HEK293 (cell line): ENCODE results near the gene PCDHGB3.

Source experiments
- CTCF ChIP-seq: fragments of 450-650 bp; formaldehyde crosslinking; IDR thresholded peaks from 2 replicates; pipeline ENCODE4 v1.5.1; 2016; ENCODE audit warnings: missing biosample characterization, missing genetic modification characterization
- GLI2 ChIP-seq: fragments of 450-650 bp; formaldehyde crosslinking; IDR thresholded peaks from 2 replicates; pipeline ENCODE4; 2017; ENCODE audit warnings: missing biosample characterization, missing genetic modification characterization, low read depth, borderline replicate concordance
- GLI4 ChIP-seq: fragments of 450-650 bp; formaldehyde crosslinking; IDR thresholded peaks from 2 replicates; pipeline ENCODE4 v1.5.1; 2016; ENCODE audit warnings: missing biosample characterization, missing genetic modification characterization
- HOXA7 ChIP-seq: sonication (generic); formaldehyde crosslinking; IDR thresholded peaks from 2 replicates; pipeline ENCODE4 v1.8.1; 2022; ENCODE audit warnings: missing genetic modification reagents, borderline replicate concordance
- KLF17 ChIP-seq: fragments of 450-650 bp; formaldehyde crosslinking; IDR thresholded peaks from 2 replicates; pipeline ENCODE4 v1.5.1; 2016; ENCODE audit warnings: missing biosample characterization, missing genetic modification characterization
- MYNN ChIP-seq: fragments of 450-650 bp; formaldehyde crosslinking; IDR thresholded peaks from 2 replicates; pipeline ENCODE4 v1.5.1; 2016; ENCODE audit warnings: missing biosample characterization, missing genetic modification characterization, borderline replicate concordance
- TRIM28 ChIP-seq: IDR thresholded peaks from 2 replicates; pipeline ENCODE4 v1.6.1; 2011; ENCODE audit warnings: low read length, control low read depth, borderline replicate concordance
- YY1 ChIP-seq: fragments of 450-650 bp; formaldehyde crosslinking; IDR thresholded peaks from 2 replicates; pipeline ENCODE4 v1.5.1; 2018; ENCODE audit warnings: missing biosample characterization, missing genetic modification characterization
- YY2 ChIP-seq: fragments of 450-650 bp; formaldehyde crosslinking; IDR thresholded peaks from 2 replicates; pipeline ENCODE4 v1.5.1; 2016; ENCODE audit warnings: missing biosample characterization, missing genetic modification characterization
- ZNF146 ChIP-seq: fragments of 450-650 bp; formaldehyde crosslinking; IDR thresholded peaks from 2 replicates; pipeline ENCODE4 v1.5.1; 2016; ENCODE audit warnings: missing biosample characterization, missing genetic modification characterization
- ZNF510 ChIP-seq: fragments of 450-650 bp; formaldehyde crosslinking; IDR thresholded peaks from 2 replicates; pipeline ENCODE4 v1.5.1; 2018; ENCODE audit warnings: mild to moderate bottlenecking, missing genetic modification characterization, missing biosample characterization; ENCODE audit not compliant: insufficient replicate concordance
- ZNF530 ChIP-seq: fragments of 450-650 bp; formaldehyde crosslinking; IDR thresholded peaks from 2 replicates; pipeline ENCODE4 v1.5.1; 2016; ENCODE audit warnings: low read depth, missing biosample characterization, missing genetic modification characterization
- ZNF654 ChIP-seq: fragments of 450-650 bp; formaldehyde crosslinking; IDR thresholded peaks from 2 replicates; pipeline ENCODE4 v1.5.1; 2016; ENCODE audit warnings: low read depth, missing biosample characterization, missing genetic modification characterization
- ZNF776 ChIP-seq: fragments of 450-650 bp; formaldehyde crosslinking; IDR thresholded peaks from 2 replicates; pipeline ENCODE4 v1.5.0; 2017; ENCODE audit warnings: missing biosample characterization, missing genetic modification characterization, borderline replicate concordance
- TF ChIP-seq, protein P1 (sequence below): fragments of 450-650 bp; formaldehyde crosslinking; IDR thresholded peaks from 2 replicates; pipeline ENCODE4 v1.5.1; 2016; ENCODE audit warnings: missing biosample characterization, missing genetic modification characterization
- TF ChIP-seq, protein P2 (sequence below): fragments of 450-650 bp; formaldehyde crosslinking; conservative IDR thresholded peaks from 2 replicates; pipeline ENCODE4 v1.5.1; 2016; ENCODE audit warnings: low read depth, missing biosample characterization, missing genetic modification characterization
- TF ChIP-seq, protein P3 (sequence below): fragments of 450-650 bp; formaldehyde crosslinking; IDR thresholded peaks from 2 replicates; pipeline ENCODE4 v1.5.1; 2016; ENCODE audit warnings: missing biosample characterization, missing genetic modification characterization, low read depth

The PCDHGB3 gene

DNA sequence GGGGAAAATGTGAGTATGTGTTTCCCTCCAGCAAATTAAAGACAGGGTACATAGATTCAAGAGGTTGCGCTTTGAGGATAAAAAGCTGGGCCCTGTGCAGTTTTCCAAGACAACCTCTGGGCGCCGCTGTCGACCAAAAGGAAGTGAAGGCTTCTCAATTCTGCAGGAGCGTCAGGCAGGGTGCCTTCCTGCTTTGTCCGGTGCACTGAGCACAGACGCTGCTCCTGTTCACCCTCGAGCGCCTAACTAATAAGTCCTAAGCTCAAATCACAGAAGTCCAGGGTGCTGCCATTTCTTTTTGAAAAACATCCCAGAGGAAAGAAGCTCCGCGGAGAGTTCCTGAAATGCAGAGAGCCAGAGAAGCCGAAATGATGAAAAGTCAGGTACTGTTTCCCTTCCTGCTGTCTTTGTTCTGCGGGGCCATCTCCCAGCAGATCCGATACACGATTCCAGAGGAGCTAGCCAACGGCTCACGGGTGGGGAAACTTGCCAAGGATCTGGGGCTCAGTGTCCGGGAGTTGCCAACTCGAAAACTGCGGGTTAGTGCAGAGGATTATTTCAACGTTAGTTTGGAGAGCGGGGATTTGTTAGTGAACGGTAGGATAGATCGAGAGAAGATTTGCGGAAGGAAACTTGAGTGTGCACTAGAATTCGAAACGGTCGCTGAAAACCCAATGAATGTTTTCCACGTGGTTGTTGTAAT lies 20.0 kb upstream of the PCDHGB3 start, which contains the start of gene PCDHGB1 (continued):
- TF ChIP-seq GLI2 (no peak), YY1 (no peak), MYNN (tag by site-specific recombination) (no peak), TRIM28 (no peak), ZNF510 (no peak), ZNF654 (tag by site-specific recombination) (peak; percentile 66), ZNF776 (tag by site-specific recombination) (no peak), CTCF (peak; percentile 47; the same call in 1 of the 2 replicates), HOXA7 (CRISPR knock-in tag) (no peak), GLI4 (tag by site-specific recombination) (no peak), ZNF146 (tag by site-specific recombination) (no peak), ZNF530 (tag by site-specific recombination) (no peak), YY2 (no peak), KLF17 (no peak)
- TF ChIP-seq, protein P1, sequence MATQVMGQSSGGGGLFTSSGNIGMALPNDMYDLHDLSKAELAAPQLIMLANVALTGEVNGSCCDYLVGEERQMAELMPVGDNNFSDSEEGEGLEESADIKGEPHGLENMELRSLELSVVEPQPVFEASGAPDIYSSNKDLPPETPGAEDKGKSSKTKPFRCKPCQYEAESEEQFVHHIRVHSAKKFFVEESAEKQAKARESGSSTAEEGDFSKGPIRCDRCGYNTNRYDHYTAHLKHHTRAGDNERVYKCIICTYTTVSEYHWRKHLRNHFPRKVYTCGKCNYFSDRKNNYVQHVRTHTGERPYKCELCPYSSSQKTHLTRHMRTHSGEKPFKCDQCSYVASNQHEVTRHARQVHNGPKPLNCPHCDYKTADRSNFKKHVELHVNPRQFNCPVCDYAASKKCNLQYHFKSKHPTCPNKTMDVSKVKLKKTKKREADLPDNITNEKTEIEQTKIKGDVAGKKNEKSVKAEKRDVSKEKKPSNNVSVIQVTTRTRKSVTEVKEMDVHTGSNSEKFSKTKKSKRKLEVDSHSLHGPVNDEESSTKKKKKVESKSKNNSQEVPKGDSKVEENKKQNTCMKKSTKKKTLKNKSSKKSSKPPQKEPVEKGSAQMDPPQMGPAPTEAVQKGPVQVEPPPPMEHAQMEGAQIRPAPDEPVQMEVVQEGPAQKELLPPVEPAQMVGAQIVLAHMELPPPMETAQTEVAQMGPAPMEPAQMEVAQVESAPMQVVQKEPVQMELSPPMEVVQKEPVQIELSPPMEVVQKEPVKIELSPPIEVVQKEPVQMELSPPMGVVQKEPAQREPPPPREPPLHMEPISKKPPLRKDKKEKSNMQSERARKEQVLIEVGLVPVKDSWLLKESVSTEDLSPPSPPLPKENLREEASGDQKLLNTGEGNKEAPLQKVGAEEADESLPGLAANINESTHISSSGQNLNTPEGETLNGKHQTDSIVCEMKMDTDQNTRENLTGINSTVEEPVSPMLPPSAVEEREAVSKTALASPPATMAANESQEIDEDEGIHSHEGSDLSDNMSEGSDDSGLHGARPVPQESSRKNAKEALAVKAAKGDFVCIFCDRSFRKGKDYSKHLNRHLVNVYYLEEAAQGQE (tag by site-specific recombination), result no peak
- TF ChIP-seq, protein P2, sequence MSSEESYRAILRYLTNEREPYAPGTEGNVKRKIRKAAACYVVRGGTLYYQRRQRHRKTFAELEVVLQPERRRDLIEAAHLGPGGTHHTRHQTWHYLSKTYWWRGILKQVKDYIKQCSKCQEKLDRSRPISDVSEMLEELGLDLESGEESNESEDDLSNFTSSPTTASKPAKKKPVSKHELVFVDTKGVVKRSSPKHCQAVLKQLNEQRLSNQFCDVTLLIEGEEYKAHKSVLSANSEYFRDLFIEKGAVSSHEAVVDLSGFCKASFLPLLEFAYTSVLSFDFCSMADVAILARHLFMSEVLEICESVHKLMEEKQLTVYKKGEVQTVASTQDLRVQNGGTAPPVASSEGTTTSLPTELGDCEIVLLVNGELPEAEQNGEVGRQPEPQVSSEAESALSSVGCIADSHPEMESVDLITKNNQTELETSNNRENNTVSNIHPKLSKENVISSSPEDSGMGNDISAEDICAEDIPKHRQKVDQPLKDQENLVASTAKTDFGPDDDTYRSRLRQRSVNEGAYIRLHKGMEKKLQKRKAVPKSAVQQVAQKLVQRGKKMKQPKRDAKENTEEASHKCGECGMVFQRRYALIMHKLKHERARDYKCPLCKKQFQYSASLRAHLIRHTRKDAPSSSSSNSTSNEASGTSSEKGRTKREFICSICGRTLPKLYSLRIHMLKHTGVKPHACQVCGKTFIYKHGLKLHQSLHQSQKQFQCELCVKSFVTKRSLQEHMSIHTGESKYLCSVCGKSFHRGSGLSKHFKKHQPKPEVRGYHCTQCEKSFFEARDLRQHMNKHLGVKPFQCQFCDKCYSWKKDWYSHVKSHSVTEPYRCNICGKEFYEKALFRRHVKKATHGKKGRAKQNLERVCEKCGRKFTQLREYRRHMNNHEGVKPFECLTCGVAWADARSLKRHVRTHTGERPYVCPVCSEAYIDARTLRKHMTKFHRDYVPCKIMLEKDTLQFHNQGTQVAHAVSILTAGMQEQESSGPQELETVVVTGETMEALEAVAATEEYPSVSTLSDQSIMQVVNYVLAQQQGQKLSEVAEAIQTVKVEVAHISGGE, result peak; percentile 54
- TF ChIP-seq, protein P3, sequence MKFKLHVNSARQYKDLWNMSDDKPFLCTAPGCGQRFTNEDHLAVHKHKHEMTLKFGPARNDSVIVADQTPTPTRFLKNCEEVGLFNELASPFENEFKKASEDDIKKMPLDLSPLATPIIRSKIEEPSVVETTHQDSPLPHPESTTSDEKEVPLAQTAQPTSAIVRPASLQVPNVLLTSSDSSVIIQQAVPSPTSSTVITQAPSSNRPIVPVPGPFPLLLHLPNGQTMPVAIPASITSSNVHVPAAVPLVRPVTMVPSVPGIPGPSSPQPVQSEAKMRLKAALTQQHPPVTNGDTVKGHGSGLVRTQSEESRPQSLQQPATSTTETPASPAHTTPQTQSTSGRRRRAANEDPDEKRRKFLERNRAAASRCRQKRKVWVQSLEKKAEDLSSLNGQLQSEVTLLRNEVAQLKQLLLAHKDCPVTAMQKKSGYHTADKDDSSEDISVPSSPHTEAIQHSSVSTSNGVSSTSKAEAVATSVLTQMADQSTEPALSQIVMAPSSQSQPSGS (tag by site-specific recombination), result no peak
- TF ChIP-seq, all 188 proteins: peak for 7
